Breast epithelium (tissue), 3 donors: ENCODE measurements around the gene NRN1L.
"Not testable (repeated sequence)": the region's sequence is repeated elsewhere in the genome, so short reads cannot be mapped to it uniquely, and the experiment has no call there.

Experiments
- POLR2A ChIP-seq: fragments of 450-650 bp; IDR thresholded peaks from one replicate; pipeline ENCODE4 v1.6.1; 2016; ENCODE audit warnings: antibody characterized with exemption, mild to moderate bottlenecking, moderate library complexity
- TF ChIP-seq, protein P1 (sequence below), 3 donors: fragments of 450-650 bp; IDR thresholded peaks; one replicate each; pipeline ENCODE4 v1.5.1; 2016 to 2017; ENCODE audit warnings: antibody characterized with exemption in 3 of 3, mild to moderate bottlenecking in 3 of 3, moderate library complexity in 3 of 3

DNA sequence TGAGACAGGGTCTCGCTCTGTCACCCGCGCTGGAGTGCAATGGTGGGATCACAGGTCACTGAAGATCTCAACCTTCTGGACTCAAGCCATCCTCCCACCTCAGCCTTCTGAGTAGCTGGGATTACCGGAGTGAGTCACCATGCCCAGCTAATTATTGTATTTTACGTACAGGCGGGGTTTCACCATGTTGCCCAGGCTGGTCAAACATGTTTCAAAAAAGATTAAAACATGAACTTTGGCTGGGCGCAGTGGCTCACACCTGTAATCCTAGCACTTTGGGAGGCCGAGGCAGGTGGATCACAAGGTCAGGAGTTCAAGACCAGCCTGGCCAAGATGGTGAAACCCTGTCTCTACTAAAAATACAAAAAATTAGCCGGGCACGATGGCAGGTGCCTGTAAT, 47.5 kb upstream of the NRN1L start:
- TF ChIP-seq, protein P1, sequence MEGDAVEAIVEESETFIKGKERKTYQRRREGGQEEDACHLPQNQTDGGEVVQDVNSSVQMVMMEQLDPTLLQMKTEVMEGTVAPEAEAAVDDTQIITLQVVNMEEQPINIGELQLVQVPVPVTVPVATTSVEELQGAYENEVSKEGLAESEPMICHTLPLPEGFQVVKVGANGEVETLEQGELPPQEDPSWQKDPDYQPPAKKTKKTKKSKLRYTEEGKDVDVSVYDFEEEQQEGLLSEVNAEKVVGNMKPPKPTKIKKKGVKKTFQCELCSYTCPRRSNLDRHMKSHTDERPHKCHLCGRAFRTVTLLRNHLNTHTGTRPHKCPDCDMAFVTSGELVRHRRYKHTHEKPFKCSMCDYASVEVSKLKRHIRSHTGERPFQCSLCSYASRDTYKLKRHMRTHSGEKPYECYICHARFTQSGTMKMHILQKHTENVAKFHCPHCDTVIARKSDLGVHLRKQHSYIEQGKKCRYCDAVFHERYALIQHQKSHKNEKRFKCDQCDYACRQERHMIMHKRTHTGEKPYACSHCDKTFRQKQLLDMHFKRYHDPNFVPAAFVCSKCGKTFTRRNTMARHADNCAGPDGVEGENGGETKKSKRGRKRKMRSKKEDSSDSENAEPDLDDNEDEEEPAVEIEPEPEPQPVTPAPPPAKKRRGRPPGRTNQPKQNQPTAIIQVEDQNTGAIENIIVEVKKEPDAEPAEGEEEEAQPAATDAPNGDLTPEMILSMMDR (IDR thresholded peaks at IDR 0.05) = not testable (repeated sequence)
- not testable (repeated sequence) for TF ChIP-seq POLR2A
